Stimulated activated CD8-positive, alpha-beta memory T cell treated with anti-CD3 and anti-CD28 coated beads, Interleukin-7, amount 100 ng/mL, for 1 hour (primary cell): ENCODE results near the gene LMX1A.

Experiments
- DNase-seq, 2 donors: peaks; one replicate each; pipeline ENCODE4 v3.0.0-alpha.2; 2020; ENCODE audit warnings: low read depth in 2 of 2

LMX1A gene

GRCh38 chr1:165222580-165222979 is 133.9 kb downstream of the LMX1A start:
- no peak for DNase-seq

DNA sequence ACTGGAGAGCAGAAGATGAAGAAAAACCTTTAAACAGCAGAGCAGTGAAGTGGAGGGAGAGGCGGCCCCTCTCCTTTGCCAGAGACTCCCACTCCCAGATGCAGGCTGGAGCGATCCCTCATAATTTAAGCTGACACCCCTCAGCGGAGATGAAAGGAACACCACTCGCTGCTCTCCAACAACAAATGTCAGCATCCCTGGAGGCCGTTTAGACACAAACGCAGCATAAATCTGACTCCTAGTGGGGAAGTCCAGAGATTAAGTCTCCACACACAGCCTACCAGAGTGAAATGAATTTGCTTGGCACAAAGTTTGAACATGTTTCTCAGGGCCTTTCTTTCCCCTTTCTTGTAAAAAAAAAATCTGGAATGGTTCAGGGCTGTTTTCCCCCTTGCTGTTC is 137.8 kb downstream of the LMX1A start:
- DNase-seq, result no peak

- no peak for DNase-seq
These were observed 138.6 kb downstream of the LMX1A start for GRCh38 chr1:165217958-165218357.

- DNase-seq, result no peak
These were observed 140.3 kb downstream of the LMX1A start for GRCh38 chr1:165216254-165216653.

DNA sequence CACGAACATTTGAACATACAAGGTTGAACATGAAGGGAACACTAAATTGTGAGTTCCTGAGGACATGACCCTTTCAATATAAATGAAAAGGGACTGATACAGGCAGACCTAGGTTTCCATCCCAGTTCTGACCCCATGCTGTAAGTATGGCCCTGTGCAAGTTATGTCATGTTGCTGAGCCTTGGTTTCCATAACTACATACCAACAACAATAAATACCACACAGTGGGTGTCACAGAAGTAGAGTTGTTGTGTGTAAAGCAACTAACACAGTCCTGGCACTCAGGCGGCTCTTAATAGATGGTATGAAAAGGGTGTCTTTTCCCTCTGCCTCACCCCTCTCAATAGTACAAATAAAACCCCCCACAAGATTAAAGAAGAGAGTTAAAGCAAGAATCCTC is 140.8 kb downstream of the LMX1A start:
- no peak for DNase-seq

GRCh38 chr1:165212229-165212628 is 144.3 kb downstream of the LMX1A start:
- DNase-seq, result no peak

DNA sequence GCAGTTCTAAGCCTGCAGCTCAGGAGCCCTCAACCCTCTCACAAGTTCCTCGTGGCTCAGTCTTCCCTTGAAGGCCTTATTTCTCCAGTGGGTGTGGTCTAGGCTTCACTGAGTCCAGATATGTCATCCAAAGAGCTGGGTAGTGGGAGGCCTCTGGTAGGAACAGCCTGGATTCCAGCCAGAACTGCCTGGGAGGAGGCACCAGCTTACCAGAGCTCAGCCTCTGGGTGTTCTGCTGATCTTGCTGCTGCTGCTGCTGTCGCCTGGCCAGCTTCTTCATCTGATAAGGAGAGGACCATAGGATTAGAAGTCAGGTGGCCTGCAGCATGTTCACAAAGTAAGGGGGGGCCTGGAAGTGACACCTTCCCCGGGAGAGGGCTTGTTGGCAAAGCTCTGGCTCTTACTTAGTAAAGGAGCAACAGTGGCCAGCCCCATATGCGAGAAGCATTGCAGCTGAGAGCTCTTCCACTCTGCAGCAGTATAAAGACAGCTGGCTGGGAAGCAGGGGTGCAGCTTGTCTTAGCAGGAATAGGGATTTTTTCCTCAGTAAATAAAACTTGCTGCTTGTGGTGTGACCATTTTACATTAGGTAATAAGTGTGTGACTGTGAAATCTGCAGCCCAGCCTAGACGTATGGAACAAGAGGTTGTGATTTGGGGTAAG is 148.5 kb downstream of the LMX1A start:
- no peak for DNase-seq

- no peak for DNase-seq
These were observed 151.4 kb downstream of the LMX1A start for GRCh38 chr1:165205145-165205544.

DNA sequence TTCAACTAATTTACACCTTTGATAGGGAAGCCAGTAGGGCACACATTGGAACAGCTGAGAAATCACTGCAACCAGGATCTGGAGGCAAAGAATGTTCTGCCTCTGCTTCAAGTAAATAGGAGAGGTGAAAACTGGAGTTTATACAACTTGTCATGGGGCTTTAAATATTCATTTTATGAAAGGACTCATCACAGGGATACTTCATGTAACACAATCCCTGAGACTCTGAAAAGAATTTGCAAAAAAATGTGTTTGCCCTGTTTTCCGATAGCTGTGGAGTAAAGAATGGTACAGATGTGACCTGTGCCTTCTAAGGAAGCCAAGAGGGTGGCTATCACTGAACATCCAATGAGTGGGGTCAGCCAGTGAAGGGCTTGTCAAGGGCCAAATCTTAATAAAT is 152.0 kb downstream of the LMX1A start:
- no peak for DNase-seq

- no peak for DNase-seq
These were observed 165.4 kb downstream of the LMX1A start for GRCh38 chr1:165191087-165191486.

GRCh38 chr1:165189913-165190312 is 166.6 kb downstream of the LMX1A start:
- DNase-seq, result no peak

GRCh38 chr1:165189011-165189410 is 167.5 kb downstream of the LMX1A start:
- DNase-seq, result no peak

GRCh38 chr1:165187031-165188009 is 169.2 kb downstream of the LMX1A start:
- no peak for DNase-seq

GRCh38 chr1:165185161-165185889 is 171.2 kb downstream of the LMX1A start:
- DNase-seq, result no peak

- DNase-seq, result no peak
These were observed 173.5 kb downstream of the LMX1A start for GRCh38 chr1:165182975-165183374.

GRCh38 chr1:165179306-165179705 is 177.2 kb downstream of the LMX1A start:
- no peak for DNase-seq

DNA sequence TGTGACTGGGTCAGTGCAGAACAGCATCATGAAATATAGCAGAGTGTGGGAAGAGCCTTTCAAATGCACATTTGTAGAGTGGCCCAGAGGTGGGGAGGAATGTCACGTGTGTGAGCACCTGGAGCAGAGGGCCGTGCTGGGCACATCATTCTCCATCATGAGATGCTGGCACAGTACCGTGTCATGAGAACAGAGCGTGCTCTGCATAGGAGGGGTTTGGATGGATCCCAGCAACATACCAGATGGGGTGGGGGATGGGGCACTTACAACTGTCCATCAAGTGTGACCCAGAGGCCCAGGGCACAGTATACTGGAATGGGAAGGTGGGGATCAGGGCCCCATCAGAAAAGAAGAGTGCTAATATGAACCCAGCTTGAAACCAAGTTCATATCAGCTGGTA is 182.0 kb downstream of the LMX1A start:
- DNase-seq, result no peak

GRCh38 chr1:165173818-165174217 is 182.7 kb downstream of the LMX1A start:
- DNase-seq, result no peak

DNA sequence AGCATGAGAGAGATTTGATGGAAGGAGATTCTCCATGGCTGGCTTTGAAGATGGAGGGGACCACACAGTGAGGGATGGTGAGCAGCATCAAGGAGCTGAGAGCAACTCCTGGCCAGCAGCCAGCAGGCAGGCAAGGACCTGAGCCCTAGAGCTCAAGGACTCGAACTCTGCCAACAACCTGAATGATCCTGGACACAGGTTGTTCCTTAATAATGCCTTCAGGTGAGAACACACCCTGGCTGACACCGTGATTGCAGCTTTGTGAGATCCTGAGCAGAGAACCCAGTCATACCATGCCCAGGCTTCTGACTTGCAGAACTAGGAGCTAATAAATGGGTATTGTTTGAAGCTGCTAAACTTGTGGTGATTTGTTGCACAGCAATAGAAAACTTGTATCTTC is 183.1 kb downstream of the LMX1A start:
- DNase-seq, result no peak

DNA sequence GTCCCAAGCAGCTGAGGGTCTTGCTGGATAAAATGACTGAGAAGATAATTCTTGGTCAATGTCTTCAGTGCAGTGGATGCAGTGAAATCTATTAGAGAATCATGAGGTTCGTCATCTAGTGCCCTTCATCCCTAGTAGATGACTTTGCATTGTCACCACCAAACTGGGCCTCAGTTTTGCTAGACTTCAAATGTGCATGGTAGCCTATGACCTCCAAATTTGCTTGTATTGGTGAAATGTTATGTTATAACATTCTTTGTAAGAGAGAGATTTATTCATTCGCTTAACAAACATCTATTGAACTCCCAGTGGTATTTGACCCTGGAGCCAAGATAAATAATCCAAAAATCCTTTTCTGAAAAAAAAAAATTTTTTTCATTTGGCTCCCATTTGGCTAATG is 183.8 kb downstream of the LMX1A start:
- DNase-seq, result no peak

- DNase-seq, result no peak
These were observed 186.8 kb downstream of the LMX1A start for GRCh38 chr1:165169729-165170128.

GRCh38 chr1:165169028-165169427 is 187.5 kb downstream of the LMX1A start:
- no peak for DNase-seq
